NOMO-1 treated with dmso at 0.1 percent for 144 hours (cell line): ENCODE data around the gene FAM20C.
"Not testable (repeated sequence)": the region's sequence is repeated elsewhere in the genome, so short reads cannot be mapped to it uniquely, and the experiment has no call there.

Experiments used
- DNase-seq: peaks from one replicate; lab custom pipeline; 2025; ENCODE audit not compliant: unreplicated experiment; lab: John Stamatoyannopoulos, UW

Gene FAM20C

DNA sequence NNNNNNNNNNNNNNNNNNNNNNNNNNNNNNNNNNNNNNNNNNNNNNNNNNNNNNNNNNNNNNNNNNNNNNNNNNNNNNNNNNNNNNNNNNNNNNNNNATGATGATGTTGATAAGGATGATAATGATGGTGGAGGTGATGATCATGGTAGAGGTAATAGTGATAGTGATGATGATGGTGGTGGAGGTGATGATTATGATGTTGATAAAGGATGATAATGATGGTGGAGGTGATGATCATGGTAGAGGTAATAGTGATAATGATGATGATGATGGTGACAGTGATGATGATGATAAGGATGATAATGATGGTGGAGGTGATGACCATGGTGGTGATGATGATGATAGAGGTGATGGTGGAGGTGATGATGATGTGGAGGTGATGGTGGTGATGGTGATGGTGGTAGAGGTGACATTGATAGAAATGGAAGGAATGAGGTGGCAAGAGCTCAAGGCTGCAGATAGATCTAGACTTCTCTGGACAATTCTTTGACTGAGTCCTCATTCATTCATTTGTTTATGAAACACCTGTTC lies 47.8 kb downstream of the FAM20C start:
- DNase-seq = no peak

DNA sequence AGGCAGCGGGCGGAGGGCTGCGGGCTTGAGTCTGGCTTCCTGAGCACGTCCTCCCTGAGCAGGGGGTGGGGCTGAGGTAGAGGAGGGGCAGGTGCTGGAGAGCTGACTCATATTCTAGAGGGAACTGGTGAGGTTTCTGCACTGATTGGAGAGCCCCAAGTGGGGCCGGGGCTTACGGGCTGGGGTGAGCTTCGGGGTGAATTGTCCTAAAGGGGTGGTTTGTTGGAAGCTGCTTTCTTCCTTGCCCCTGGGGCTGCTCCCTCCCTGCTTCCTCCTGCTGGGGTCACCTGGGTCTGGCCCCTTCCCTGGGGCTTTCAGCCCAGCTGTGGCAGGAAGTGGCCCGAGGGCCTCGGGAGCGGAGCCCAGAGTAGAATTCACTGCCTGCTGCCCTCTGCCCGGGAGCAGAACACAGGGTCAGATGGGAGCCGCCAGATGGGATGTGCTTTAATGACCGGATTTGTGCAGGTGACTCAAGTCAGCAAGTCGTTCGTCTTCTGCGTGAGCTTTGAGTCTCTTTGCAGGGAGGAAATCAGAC lies 48.6 kb downstream of the FAM20C start:
- DNase-seq = no peak

DNA sequence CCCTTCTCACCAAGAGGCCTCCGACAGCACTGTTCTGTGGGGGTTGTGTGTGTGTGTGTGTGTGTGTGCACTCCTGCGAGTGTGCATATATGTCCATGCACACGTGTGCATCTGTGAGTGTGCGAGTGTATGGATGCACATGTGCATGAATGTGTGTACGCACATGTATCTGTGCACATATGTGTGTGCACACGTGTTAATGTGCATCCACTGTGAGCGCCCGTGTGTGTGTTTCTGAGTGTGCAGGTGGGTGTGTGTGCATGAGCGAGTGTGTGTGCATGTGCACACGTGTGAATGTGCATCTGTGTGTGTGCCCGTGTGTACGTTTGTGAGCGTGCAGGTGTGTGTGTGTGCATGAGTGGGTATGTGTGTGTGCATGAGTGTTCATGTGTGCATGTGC lies 49.1 kb downstream of the FAM20C start:
- DNase-seq = no peak

DNA sequence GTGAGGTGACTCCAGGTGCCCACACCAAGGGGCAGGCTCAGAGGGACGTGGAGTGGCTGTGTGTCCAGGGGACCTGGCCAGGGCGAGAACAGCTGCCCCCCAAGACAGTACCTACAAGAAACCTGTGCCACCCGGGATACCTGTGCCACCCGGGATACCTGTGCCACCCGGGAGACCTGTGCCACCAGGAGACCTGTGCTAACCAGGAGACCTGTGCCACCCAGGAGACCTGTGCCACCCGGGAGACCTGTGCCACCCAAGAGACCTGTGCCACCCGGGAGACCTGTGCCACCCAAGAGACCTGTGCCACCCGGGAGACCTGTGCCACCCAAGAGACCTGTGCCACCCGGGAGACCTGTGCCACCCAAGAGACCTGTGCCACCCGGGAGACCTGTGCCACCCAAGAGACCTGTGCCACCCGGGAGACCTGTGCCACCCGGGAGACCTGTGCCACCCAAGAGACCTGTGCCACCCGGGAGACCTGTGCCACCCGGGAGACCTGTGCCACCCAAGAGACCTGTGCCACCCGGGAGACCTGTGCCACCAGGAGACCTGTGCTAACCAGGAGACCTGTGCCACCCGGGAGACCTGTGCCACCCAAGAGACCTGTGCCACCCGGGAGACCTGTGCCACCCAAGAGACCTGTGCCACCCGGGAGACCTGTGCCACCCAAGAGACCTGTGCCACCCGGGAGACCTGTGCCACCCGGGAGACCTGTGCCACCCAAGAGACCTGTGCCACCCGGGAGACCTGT lies 50.6 kb downstream of the FAM20C start:
- not testable (repeated sequence) for DNase-seq

DNA sequence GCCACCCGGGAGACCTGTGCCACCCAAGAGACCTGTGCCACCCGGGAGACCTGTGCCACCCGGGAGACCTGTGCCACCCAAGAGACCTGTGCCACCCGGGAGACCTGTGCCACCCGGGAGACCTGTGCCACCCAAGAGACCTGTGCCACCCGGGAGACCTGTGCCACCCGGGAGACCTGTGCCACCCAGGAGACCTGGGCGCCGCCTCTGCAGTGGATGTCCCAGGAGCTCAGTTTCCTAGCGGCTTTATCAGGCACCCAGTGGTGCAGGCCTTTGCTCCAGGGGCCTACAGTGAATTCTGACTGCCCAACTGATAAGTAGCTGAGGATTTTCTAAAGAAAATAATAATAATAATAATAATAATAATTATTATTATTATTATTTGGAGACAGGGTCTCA lies 51.2 kb downstream of the FAM20C start:
- DNase-seq = not testable (repeated sequence)

DNA sequence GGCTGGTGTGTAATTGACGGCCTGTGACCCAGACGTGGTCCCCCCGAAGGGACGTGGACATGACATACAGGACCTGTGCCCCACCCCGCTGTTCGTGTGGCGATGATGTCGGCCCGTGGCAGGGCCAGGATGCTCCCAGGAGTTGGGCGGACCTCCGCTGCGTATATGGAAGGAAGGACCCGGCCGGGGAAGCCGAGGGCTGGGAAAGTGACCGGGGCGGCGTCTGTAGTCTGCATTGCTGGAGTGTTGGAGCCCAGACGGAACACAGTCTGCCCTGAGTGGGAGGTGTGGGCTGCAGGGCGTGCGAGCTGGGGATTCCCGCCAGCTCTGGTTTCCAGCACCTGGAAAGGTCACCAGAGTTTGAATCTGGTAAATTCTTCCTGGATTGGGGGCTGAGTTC lies 52.6 kb downstream of the FAM20C start:
- DNase-seq = no peak

DNA sequence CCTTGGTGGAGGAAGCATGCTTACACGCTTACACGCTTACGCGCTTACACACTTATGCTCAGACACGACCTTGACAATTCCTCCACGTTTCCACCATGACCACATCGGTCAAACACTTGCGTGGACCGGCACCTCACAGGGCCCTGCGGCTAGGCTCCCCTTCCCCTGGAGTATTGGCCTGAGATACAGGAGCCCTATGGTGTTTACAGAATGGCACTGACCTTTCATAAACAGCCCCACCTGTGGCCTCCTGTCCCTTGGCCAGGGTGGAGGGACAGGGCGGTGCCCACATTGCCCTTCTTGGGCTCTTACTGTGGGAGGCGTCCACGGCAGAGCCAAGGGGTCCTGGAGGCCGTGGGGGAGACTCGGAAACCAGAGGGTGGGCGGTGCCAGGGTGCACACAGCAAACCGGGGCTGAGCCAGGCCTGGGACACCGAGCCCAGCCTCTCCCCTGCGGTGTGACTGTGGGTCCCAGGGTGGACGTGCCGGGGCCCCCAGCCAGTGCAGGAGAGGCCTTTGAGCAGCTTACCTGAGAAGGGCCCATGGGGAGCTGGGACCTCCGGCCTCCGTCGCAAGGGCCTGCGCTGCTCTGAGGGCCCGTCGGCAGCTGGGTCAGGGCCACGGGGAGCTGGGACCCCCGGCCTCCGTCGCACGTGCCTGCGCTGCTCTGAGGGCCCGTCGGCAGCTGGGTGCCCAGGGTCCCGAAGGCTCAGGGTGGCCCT lies 53.4 kb downstream of the FAM20C start:
- DNase-seq = no peak

DNA sequence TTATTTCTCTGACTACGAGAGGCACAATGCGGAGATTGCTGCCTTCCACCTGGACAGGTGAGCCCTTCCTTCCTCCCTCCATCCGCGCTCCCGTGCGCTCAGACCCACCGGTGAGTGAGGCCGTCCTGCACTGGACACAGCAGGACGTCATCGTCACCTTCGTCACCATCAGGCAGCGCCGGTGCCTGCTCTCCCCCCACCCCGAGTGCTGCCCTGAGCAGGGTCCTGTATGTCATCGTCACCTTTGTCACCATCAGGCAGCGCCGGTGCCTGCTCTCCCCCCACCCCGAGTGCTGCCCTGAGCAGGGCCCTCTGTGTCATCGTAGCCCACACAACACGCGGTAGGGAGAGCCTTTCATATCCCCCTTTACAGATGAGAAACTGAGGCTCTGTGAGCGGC lies 54.1 kb downstream of the FAM20C start:
- no peak for DNase-seq

DNA sequence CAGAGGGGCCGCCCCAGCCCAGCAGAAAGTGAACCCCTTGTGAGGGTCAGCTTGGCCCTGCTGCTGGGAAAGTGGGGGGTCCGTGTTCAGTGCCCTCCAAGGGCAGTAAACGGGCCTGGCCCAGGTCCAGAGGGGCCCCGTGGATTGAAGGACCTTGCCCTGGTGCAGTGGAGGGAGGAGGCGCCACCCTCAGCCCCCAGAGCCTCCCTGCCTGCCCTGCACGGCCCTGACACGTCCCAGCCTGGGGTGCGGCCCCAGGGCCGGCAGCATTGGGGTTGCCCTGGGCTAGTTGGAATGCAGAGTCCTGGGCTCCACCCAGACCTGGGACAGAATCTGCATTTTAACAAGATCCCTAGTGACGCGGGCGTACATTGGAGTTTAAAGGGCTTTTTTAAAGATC lies 54.8 kb downstream of the FAM20C start:
- no peak for DNase-seq

DNA sequence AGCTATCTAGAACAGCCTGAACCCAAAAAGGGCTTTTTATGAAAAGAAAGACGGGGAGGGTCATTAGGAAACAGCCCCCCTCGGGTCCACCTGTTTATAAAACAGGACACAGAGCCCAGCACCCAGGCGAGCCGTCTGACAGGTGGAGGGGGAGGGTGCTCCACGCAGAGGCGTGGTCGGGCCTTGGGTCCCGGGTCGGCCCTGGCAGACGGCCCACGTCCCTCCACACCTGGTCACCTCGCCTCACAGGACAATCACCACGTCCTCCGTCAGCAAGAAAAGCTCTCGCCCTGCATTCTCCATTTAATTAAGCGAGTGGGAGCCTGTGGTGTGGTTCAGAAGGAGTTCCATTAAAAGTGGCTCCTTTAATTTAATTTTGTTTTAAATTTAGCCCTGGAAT lies 55.3 kb downstream of the FAM20C start:
- no peak for DNase-seq

DNA sequence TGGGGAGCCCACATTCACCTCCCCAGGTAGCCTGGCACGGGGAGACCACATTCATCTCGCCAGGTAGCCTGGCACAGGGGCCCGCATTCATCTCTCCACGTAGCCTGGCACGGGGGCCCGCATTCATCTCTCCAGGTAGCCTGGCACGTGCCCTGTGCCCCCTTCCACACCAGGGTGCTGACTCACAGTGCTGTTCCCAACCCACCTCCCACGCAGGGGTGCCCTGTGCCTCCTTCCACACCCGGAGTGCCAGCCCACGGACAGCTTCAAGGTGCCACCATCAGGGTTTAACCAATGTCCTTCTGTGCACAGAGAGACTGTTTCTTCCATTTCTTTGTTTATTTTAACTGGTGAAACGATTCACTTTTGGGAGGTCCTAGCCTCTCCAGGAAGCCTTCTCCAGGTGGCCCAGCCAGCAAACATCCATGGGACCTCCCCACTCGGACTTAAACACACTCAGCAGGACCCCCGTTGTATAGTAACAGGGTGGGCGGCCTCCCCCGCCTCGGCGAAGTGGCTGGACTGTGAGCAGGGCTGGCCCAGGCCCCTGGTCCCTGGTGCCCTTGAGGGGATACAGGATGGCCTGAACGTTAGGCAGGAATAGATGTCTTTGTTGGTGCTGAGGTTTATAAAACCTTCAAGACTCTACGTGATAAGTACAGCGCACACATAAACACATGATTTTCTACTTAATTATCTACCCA lies 56.5 kb downstream of the FAM20C start:
- no peak for DNase-seq

DNA sequence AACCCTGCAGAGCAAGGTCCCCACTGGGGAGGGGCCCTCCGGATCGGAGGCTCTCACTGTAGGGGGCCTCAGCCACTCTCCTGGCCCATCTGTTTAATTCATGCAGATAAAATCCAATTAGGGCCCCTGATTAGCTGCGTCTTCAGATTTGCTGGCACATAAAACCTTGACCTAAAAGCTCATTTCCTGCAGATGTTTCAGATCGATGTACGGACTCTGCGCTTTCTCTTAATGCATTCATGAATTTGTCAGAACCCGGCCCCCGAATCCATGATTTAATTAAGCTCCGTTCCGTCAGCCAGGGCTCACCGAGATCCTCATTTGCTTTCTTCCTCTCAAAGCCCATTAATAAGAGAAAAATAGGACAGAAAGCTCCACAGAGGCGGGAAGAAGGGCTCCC lies 57.6 kb downstream of the FAM20C start:
- DNase-seq = no peak

DNA sequence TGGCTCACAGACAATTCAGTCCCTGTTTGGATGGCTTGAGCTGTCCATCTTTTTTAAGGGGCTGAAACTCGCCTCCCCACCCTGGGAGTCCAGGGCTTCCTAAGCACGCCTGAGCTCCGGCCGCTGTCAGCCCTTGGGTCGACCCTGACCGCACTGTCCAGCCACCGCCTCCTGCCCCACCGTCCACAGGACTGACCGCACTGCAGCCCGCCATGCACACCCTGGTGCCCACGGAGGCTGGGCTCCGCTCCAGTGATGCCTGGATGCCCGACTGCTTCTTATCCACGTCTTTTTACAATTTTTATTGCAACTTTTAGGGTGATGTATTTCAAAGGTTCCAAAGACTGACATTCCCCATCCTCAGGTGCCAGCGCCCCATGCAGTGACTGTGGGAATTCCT lies 58.2 kb downstream of the FAM20C start:
- no peak for DNase-seq

DNA sequence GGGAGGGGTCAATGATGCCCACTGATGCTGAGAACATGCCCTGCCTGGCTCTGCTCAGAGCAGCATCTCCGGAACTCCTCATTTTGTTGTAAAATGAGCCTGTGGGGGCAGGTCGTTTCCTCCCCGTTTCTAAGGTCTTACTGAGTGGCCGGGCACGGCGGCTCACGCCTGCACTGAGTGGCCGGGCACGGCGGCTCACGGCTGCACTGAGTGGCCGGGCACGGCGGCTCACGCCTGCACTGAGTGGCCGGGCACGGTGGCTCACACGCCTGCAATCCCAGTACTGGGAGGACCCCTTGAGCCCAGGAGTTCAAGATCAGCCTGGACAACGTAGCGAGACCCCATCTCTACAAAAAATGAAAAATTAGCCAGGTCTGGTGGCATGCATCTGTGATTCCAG lies 58.6 kb downstream of the FAM20C start:
- no peak for DNase-seq

DNA sequence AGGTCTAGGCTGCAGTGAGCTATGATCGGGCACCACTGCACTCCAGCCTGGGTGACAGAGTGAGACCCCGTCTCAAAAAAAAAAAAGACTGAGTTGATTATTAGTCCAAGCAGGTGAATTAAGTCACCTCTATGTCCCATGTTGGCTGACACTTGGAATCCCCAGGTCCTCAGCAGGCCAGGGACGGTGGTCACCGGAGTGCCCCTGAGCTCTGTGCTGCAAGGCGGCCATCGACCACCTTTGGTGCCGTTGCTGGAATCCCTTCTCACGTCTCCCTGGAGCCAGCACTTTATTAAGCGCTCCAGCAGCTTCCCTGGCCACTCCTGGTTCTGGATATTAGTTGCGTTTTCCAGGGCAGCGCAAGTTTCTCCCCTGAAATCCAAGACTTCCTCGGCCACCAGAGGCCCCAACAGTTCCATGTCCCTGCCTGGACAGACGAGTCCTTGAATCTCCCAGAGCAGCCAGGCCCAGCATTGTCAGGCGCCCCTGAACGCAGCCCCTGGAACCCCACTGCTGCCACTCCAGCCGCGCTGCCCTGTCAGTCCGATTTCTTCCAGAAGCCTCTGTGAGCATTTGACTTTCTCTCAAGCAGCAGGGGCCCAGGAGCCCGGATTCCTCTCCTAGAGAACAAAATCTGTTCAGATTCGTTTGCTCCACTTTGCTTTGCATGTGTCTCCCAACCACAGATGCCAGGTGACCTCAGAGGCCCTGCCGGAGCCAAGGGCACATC lies 59.2 kb downstream of the FAM20C start:
- no peak for DNase-seq

DNA sequence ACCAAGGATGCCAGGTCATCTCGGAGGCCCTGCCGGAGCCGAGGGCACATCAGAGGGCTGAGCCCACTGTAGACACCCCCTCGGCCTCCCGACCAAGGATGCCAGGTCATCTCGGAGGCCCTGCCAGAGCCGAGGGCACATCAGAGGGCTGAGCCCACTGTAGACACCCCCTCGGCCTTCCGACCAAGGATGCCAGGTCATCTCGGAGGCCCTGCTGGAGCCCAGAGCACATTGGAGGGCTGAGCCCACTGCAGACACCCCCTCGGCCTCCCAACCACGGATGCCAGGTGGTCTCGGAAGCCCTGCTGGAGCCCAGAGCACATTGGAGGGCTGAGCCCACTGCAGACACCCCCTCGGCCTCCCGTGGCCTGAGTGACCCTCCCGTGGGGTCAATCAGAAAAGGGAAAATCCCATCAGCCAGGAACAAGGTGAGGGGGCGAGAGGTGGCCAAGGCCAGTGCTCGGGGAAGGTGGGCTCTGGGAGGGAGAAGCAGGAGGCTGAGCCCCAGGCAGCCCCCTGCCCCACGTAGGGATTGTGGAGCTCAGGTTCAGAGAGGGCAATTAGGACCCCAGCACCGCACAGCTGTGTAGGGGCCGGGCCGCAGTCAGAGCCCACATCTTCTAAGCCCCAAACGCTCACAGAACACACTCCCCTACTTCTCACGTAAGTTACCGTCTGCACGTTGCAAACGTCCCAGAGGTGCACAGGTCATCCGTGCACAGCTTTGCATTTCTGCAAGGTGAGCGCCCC lies 60.0 kb downstream of the FAM20C start:
- no peak for DNase-seq

DNA sequence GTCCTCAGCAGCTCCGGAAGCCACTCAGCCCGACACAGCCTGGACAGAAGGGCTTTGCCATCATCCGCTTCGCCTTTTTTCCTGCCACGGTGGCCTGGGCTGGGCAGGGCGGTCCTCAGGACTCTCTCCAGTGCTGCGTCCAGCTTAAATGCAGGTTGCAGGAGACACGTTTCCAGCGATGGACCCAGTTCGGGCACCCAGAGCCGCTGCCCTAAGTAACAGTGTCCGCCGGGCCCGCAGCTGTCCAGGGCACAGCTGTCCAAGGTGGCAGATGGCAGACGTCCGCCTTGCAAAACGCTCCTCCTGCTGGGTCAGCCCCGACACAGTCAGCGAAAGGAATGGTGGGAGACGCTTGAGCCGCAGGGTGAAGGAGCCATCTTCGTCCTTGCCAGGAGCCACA lies 60.6 kb downstream of the FAM20C start:
- no peak for DNase-seq

DNA sequence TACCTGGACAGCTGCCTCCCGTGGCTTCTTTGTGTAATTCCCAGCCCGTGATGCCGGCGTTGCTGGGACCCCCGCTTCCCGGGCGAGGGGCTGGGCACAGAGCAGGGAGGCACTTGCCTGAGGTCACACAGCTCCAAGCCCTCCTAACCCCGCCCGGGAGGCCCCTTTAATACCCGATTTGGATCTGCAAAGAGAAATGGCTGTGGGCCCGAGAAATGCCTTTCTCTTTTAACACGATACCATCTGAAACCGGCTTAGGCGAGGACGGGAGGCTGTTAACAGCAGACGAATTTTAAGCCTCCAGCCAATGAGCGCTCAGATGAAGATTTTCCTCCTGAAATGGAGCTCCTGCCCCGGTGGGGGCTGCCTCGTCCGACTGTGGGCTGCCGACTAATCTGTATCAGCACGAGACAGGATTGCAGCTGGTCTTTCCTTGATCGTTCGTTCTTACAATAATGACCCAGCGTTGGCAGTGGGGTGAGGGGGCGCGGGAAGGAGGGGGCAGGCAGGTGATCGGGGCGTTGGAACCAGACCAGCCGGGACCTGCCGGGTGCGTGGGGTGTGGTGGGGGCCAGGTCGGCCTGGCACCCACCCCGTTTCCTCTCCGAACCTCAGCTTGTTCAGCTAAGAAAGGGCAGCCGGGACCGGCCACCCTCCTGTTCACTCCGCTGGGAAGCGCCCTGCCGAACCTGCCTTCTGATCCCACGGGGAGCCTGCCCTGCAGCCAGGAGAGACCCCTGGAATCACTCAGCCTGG lies 61.4 kb downstream of the FAM20C start:
- DNase-seq = no peak

DNA sequence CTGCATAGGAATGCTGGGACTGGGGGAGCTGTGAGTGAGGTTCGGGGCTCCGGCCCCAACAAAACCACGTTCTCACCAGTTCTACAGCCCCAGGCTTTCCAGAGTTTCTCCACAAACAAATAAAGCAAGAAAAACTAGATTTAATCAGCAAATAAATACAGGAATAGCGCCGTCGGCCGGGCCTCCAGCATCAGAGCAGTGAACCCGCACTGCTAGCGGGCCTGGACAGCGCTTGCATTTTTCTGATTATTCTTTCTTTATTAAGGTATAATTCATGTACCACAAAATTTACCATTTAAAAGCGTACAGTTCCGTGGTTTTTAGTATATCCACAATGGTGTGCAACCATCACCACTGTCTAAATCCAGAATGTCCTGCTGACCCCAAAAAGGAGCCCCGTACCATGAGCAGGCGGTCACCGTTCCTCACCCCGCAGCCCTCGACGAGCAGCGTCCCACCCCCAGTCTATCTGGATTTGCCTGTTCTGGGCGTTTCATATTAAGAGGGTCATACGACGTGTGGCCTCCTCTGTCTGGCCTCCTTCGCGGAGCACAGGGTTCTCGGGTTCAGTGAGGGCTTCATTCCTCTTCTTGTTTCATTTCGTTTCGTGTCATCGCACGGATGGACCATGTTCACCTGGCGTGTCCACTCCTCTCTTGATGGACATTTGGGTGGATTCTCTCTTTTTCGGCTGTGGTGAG lies 62.1 kb downstream of the FAM20C start:
- DNase-seq = no peak
